ENCODE data around the gene LRRIQ3. TPM values are rescaled to one million over a fixed set of nuclear protein-coding genes. Genes with fewer than 3 reads are reported as not detected.

Gene LRRIQ3
- total RNA-seq, 1 donor from 2014 or later: not detected

- Mint-ChIP-seq H3K27ac (ENCODE audit: unreplicated experiment) (no peak overlapping the region), H3K27me3 (ENCODE audit: low read depth) (peaks cover 7% of the 10 kb centered on the region), H3K9me3 (ENCODE audit: low read depth) (no peaks in the 10 kb centered on the region), H3K4me3 (ENCODE audit: unreplicated experiment) (no peak overlapping the region), H3K36me3 (ENCODE audit: low read depth) (no peaks in the 10 kb centered on the region), H3K4me1 (ENCODE audit: low read depth) (peaks cover 2% of the 10 kb centered on the region)
- no peak for DNase-seq (ENCODE audit: low spot score)
- no peak for TF ChIP-seq CTCF (IDR thresholded peaks at IDR 0.05)
Observed at GRCh38 chr1:74113333-74113732, 84.6 kb downstream of the LRRIQ3 start.

GRCh38 chr1:74107394-74107793, 90.6 kb downstream of the LRRIQ3 start:
- no peak for DNase-seq (ENCODE audit: low spot score)
- Mint-ChIP-seq H3K4me1 (ENCODE audit: low read depth) (no peaks in the 10 kb centered on the region), H3K27ac (ENCODE audit: unreplicated experiment) (no peak overlapping the region), H3K4me3 (ENCODE audit: unreplicated experiment) (no peak overlapping the region), H3K9me3 (ENCODE audit: low read depth) (no peaks in the 10 kb centered on the region), H3K27me3 (ENCODE audit: low read depth) (peaks cover 4% of the 10 kb centered on the region), H3K36me3 (ENCODE audit: low read depth) (no peaks in the 10 kb centered on the region)
- TF ChIP-seq CTCF (IDR thresholded peaks at IDR 0.05): no peak

- no peak overlapping the region for H3K4me3 Mint-ChIP-seq (ENCODE audit: unreplicated experiment)
- no peak for TF ChIP-seq CTCF (IDR thresholded peaks at IDR 0.05)
- H3K9me3 Mint-ChIP-seq (ENCODE audit: low read depth): peaks cover 22% of the 10 kb centered on the region
- peaks cover 1% of the 10 kb centered on the region for H3K36me3 Mint-ChIP-seq (ENCODE audit: low read depth)
- H3K27me3 Mint-ChIP-seq (ENCODE audit: low read depth): no peaks in the 10 kb centered on the region
- no peak for DNase-seq (ENCODE audit: low spot score)
- H3K27ac Mint-ChIP-seq (ENCODE audit: unreplicated experiment): no peak overlapping the region
- no peaks in the 10 kb centered on the region for H3K4me1 Mint-ChIP-seq (ENCODE audit: low read depth)
Observed at GRCh38 chr1:74091371-74091770, 106.6 kb downstream of the LRRIQ3 start.

- no peak overlapping the region for H3K4me3 Mint-ChIP-seq (ENCODE audit: unreplicated experiment)
- no peaks in the 10 kb centered on the region for H3K4me1 Mint-ChIP-seq (ENCODE audit: low read depth)
- no peak overlapping the region for H3K27ac Mint-ChIP-seq (ENCODE audit: unreplicated experiment)
- H3K9me3 Mint-ChIP-seq (ENCODE audit: low read depth): no peaks in the 10 kb centered on the region
- H3K36me3 Mint-ChIP-seq (ENCODE audit: low read depth): no peaks in the 10 kb centered on the region
- peaks cover 6% of the 10 kb centered on the region for H3K27me3 Mint-ChIP-seq (ENCODE audit: low read depth)
- no peak for DNase-seq (ENCODE audit: low spot score)
- no peak for TF ChIP-seq CTCF (IDR thresholded peaks at IDR 0.05)
Observed at GRCh38 chr1:74083128-74083527, 114.8 kb downstream of the LRRIQ3 start.

- Mint-ChIP-seq H3K27ac (ENCODE audit: unreplicated experiment) (no peak overlapping the region), H3K4me3 (ENCODE audit: unreplicated experiment) (no peak overlapping the region), H3K4me1 (ENCODE audit: low read depth) (no peaks in the 10 kb centered on the region), H3K36me3 (ENCODE audit: low read depth) (no peaks in the 10 kb centered on the region), H3K9me3 (ENCODE audit: low read depth) (peaks cover 2% of the 10 kb centered on the region), H3K27me3 (ENCODE audit: low read depth) (peaks cover 12% of the 10 kb centered on the region)
- DNase-seq (ENCODE audit: low spot score): no peak
- TF ChIP-seq CTCF (IDR thresholded peaks at IDR 0.05): no peak
Observed at GRCh38 chr1:74065081-74065480, 132.9 kb downstream of the LRRIQ3 start.

Data from chondrocyte (in vitro differentiated cells).